Ascending aorta (tissue), 2 donors: ENCODE measurements around the gene SULT4A1. TPM values are rescaled to one million over a fixed set of nuclear protein-coding genes. Genes with fewer than 3 reads are reported as not detected.

ENCODE experiments used
- DNase-seq, 2 donors: peaks; one replicate each; pipeline ENCODE4 v3.0.0-alpha.2; 2019; ENCODE audit warnings: low spot score in 2 of 2
- H3K27ac ChIP-seq, 2 donors: fragments of 200-600 bp; sonication (generic); one replicate each; pipeline ENCODE4 v1.5.1; 2016 to 2017; ENCODE audit warnings: mild to moderate bottlenecking in 1 of 2
- H3K27me3 ChIP-seq: fragments of 200-600 bp; sonication (generic); one replicate; pipeline ENCODE4 v1.5.1; 2017
- H3K36me3 ChIP-seq, 2 donors: fragments of 200-600 bp; sonication (generic); one replicate each; pipeline ENCODE4 v1.5.1; 2016
- H3K4me1 ChIP-seq, 2 donors: fragments of 200-600 bp; sonication (generic); one replicate each; pipeline ENCODE4 v1.5.1; 2016 to 2017; ENCODE audit warnings: mild to moderate bottlenecking in 1 of 2
- H3K4me3 ChIP-seq, 2 donors: fragments of 200-600 bp; sonication (generic); one replicate each; pipeline ENCODE4 v1.5.1; 2016 to 2017; ENCODE audit warnings: mild to moderate bottlenecking in 1 of 2
- H3K9me3 ChIP-seq, 2 donors: fragments of 200-600 bp; sonication (generic); one replicate each; pipeline ENCODE4 v1.5.1; 2016
- intact Hi-C: fragments of 100-400 bp; cut with DNase I; formaldehyde crosslinking; loops from one replicate; pipeline ENCODE4 v1.15.1; 2023
- total RNA-seq: library from RNA; depleted of rRNA; stranded (reverse); fragments of >200 nt; gene quantifications from one replicate; pipeline ENCODE4 v1.1.0, GENCODE V29; 2016
- TF ChIP-seq, protein P1 (sequence below), 3 experiments: fragments of 200-600 bp in 2 of 3; fragments of 450-650 bp in 1 of 3; sonication (generic) in 2 of 3; IDR thresholded peaks; one replicate each; pipeline ENCODE4 v1.5.1; 2016 to 2019; ENCODE audit warnings: antibody characterized with exemption in 3 of 3, mild to moderate bottlenecking in 1 of 3, moderate library complexity in 1 of 3

Gene SULT4A1
- total RNA-seq, 1 donor from 2014 or later, result not detected

- DNase-seq, result no peak
- Histone ChIP-seq H3K27ac (no peak overlapping the region), H3K36me3 (no peaks in the 10 kb centered on the region), H3K4me3 (no peak overlapping the region), H3K9me3 (peaks cover under 1 to 4% of the 10 kb centered on the region in 2 donors), H3K27me3 (no peaks in the 10 kb centered on the region), H3K4me1 (no peaks in the 10 kb centered on the region)
- intact Hi-C loops, result no loop called here
- TF ChIP-seq, protein P1, sequence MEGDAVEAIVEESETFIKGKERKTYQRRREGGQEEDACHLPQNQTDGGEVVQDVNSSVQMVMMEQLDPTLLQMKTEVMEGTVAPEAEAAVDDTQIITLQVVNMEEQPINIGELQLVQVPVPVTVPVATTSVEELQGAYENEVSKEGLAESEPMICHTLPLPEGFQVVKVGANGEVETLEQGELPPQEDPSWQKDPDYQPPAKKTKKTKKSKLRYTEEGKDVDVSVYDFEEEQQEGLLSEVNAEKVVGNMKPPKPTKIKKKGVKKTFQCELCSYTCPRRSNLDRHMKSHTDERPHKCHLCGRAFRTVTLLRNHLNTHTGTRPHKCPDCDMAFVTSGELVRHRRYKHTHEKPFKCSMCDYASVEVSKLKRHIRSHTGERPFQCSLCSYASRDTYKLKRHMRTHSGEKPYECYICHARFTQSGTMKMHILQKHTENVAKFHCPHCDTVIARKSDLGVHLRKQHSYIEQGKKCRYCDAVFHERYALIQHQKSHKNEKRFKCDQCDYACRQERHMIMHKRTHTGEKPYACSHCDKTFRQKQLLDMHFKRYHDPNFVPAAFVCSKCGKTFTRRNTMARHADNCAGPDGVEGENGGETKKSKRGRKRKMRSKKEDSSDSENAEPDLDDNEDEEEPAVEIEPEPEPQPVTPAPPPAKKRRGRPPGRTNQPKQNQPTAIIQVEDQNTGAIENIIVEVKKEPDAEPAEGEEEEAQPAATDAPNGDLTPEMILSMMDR (IDR thresholded peaks at IDR 0.05), result no peak
Observed at GRCh38 chr22:43795320-43795719, 67.0 kb downstream of the SULT4A1 start.

DNA sequence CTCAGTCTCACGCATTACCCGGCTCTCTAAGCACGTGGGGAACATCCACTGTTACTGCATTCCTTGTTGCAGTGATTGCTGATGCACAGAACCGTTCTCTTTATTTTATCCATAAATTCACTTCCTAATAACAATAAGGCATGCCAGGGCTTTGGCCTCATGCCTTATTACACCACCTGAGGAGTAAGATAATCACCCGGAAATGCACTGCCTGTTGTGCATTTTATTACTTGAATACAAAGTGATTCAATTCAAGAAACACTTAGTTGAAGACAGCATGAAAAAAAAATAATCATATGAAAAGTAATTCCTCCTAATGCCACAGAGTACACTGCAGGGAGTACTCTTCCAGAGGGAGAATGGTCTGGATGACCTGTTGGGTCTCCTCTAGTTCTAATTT is 69.4 kb downstream of the SULT4A1 start:
- DNase-seq, result no peak
- H3K36me3 ChIP-seq, result no peaks in the 10 kb centered on the region

DNA sequence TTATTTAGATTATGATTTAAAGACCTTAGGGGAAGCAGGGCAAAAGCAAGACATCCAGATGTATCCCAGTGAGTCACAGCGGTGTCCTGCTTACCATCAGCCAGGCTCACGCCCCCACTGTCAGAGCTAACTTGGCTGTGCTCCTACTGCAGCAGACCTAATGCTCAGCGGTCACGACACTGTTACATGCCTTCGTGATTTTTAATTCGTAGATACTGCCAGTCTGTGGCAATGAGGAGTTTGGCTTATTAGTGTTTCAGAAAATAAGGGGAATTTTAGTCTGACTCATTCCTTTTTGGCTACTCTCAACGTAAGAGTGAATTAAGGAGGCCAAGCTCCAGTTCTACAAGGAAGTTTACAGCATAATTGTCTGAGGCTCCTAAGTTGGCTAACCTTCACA is 72.9 kb downstream of the SULT4A1 start:
- H3K36me3 ChIP-seq, result no peaks in the 10 kb centered on the region
- H3K9me3 ChIP-seq, result no peaks in the 10 kb centered on the region
- TF ChIP-seq, protein P1 (IDR thresholded peaks at IDR 0.05), result no peak
- no peak overlapping the region for H3K27ac ChIP-seq
- intact Hi-C loops, result no loop called here
- H3K27me3 ChIP-seq, result no peaks in the 10 kb centered on the region
- H3K4me1 ChIP-seq, result no peaks in the 10 kb centered on the region
- DNase-seq, result no peak
- H3K4me3 ChIP-seq, result no peak overlapping the region

More for the DNA sequence above, 69.4 kb downstream of the SULT4A1 start:
- H3K27me3 ChIP-seq, result no peaks in the 10 kb centered on the region
- intact Hi-C loops, result no loop called here
- TF ChIP-seq, protein P1 (IDR thresholded peaks at IDR 0.05), result no peak
- H3K9me3 ChIP-seq, result no peaks in the 10 kb centered on the region
- H3K4me1 ChIP-seq, result no peaks in the 10 kb centered on the region
- no peak overlapping the region for H3K27ac ChIP-seq
- no peak overlapping the region for H3K4me3 ChIP-seq

DNA sequence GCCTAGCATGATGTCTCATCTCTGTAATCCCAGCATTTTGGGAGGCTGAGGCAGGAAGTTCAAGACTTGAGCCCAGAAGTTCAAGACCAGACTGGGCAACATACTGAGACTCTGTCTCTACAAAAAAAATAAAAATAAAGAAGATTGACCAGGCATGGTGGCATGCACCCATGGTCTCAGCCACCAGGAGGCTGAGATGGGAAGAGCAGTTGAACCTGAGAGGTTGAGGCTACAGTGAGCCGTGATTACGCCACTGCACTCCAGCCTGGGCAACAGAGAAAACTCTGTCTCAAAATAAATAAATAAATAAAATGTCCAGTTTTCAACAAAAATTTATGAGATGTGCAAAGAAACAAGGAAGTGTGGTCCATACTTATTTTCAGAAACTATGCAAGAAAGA is 78.5 kb downstream of the SULT4A1 start:
- Histone ChIP-seq H3K4me1 (no peaks in the 10 kb centered on the region), H3K36me3 (no peaks in the 10 kb centered on the region), H3K27ac (no peak overlapping the region), H3K9me3 (no peaks in the 10 kb centered on the region), H3K4me3 (no peak overlapping the region), H3K27me3 (no peaks in the 10 kb centered on the region)
- intact Hi-C loops, result no loop called here
- DNase-seq, result no peak
- TF ChIP-seq, protein P1 (IDR thresholded peaks at IDR 0.05), result no peak

DNA sequence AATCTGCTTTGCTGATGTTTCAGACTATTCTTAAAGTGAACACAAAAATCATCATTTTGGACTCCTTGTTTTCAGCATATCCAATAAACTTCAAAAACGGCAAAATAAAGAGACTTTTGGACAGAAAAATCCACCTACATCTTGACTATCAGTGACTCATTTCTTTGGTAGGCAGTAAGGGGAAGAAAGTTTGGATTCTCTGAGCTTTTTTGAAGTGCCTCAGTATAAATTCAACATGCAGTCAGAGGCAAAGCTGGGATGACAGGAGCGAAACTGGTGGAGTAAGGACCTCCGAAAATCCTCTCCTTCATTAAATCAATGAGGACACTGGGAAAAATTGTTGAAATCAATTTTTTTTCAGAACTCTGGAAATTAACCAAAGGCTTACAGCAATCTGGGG is 79.9 kb downstream of the SULT4A1 start:
- Histone ChIP-seq H3K27ac (no peak overlapping the region), H3K4me3 (no peak overlapping the region), H3K36me3 (no peaks in the 10 kb centered on the region), H3K4me1 (no peaks in the 10 kb centered on the region), H3K9me3 (no peaks in the 10 kb centered on the region), H3K27me3 (no peaks in the 10 kb centered on the region)
- no peak for DNase-seq
- TF ChIP-seq, protein P1 (IDR thresholded peaks at IDR 0.05), result no peak
- intact Hi-C loops, result no loop called here

GRCh38 chr22:43777286-43777685 is 85.0 kb downstream of the SULT4A1 start:
- DNase-seq, result no peak
- Histone ChIP-seq H3K36me3 (no peaks in the 10 kb centered on the region), H3K9me3 (no peaks in the 10 kb centered on the region), H3K27ac (no peak overlapping the region), H3K27me3 (no peaks in the 10 kb centered on the region), H3K4me1 (no peaks in the 10 kb centered on the region), H3K4me3 (no peak overlapping the region)
- intact Hi-C loops, result no loop called here
- TF ChIP-seq, protein P1 (IDR thresholded peaks at IDR 0.05), result no peak
